Hepatocyte (in vitro differentiated cells): ENCODE results near the gene ZNF446. TPM values are rescaled to one million over a fixed set of nuclear protein-coding genes. Genes with fewer than 3 reads are reported as not detected.

Experiments
- DNase-seq: peaks from one replicate; pipeline ENCODE4 v3.0.0-alpha.2; 2016; ENCODE audit warnings: low spot score
- H2AFZ ChIP-seq: fragments of 200-600 bp; sonication (generic); 2 replicates; pipeline ENCODE4 v1.6.0; 2016; ENCODE audit warnings: antibody characterized with exemption, mild to moderate bottlenecking
- H3K27ac ChIP-seq: fragments of 200-600 bp; sonication (generic); 2 replicates; pipeline ENCODE4 v1.5.1; 2016; ENCODE audit warnings: mild to moderate bottlenecking
- H3K27me3 ChIP-seq: fragments of 200-600 bp; sonication (generic); 2 replicates; pipeline ENCODE4 v1.6.1; 2016
- H3K36me3 ChIP-seq: fragments of 200-600 bp; sonication (generic); replicated peaks from 2 replicates; pipeline ENCODE4 v1.5.1; 2016; ENCODE audit warnings: low read depth; ENCODE audit not compliant: insufficient read depth
- H3K4me1 ChIP-seq: fragments of 200-600 bp; sonication (generic); 2 replicates; pipeline ENCODE4 v1.5.1; 2016; ENCODE audit warnings: mild to moderate bottlenecking, moderate library complexity; ENCODE audit not compliant: insufficient read depth
- H3K4me2 ChIP-seq: fragments of 200-600 bp; sonication (generic); 2 replicates; pipeline ENCODE4 v1.6.0; 2016
- H3K4me3 ChIP-seq: fragments of 200-600 bp; sonication (generic); 2 replicates; pipeline ENCODE4 v1.5.1; 2016; ENCODE audit warnings: mild to moderate bottlenecking
- H3K79me2 ChIP-seq: fragments of 200-600 bp; sonication (generic); 2 replicates; pipeline ENCODE4 v1.6.0; 2017; ENCODE audit warnings: mild to moderate bottlenecking
- H3K9me2 ChIP-seq: fragments of 200-600 bp; sonication (generic); replicated peaks from 2 replicates; pipeline ENCODE4 v1.6.0; 2017; ENCODE audit warnings: mild to moderate bottlenecking; ENCODE audit not compliant: insufficient read depth
- H3K9me3 ChIP-seq: fragments of 200-600 bp; sonication (generic); 2 replicates; pipeline ENCODE4 v1.5.1; 2016; ENCODE audit warnings: low read depth, mild to moderate bottlenecking
- H4K20me1 ChIP-seq: fragments of 200-600 bp; sonication (generic); 2 replicates; pipeline ENCODE4 v1.6.0; 2016; ENCODE audit warnings: mild to moderate bottlenecking; ENCODE audit not compliant: insufficient read depth, poor library complexity, severe bottlenecking
- EZH2 ChIP-seq: fragments of 200-600 bp; sonication (generic); IDR thresholded peaks from 2 replicates; pipeline ENCODE4 v1.6.1; 2016; ENCODE audit warnings: antibody characterized with exemption, mild to moderate bottlenecking, borderline replicate concordance
- EZH2phosphoT487 ChIP-seq: fragments of 200-600 bp; sonication (generic); IDR thresholded peaks from one replicate; pipeline ENCODE4 v1.6.1; 2018; ENCODE audit warnings: antibody characterized with exemption, mild to moderate bottlenecking, low read depth, moderate library complexity; ENCODE audit not compliant: unreplicated experiment, severe bottlenecking
- WGBS: methylation state at CpG from one replicate; pipeline ENCODE4 v1.1.6; 2016; ENCODE audit warnings: low lambda C conversion rate; ENCODE audit errors: missing lambda C conversion rate; 5-methylcytosine and 5-hydroxymethylcytosine counted together
- polyA plus RNA-seq: library from polyadenylated mRNA; unstranded; fragments of >200 nt; fragmentation: Nextera tagmentation; extraction: Ambion mirVana; gene quantifications from 2 replicates; pipeline ENCODE4 v1.2.1, GENCODE V29; 2016
- total RNA-seq: library from RNA; depleted of rRNA; stranded (reverse); fragments of >200 nt; gene quantifications from 2 replicates; pipeline ENCODE4 v1.2.3, GENCODE V29; 2014
- TF ChIP-seq, protein P1 (sequence below): fragments of 200-600 bp; sonication (generic); IDR thresholded peaks from 2 replicates; pipeline ENCODE4 v1.5.1; 2016; ENCODE audit warnings: antibody characterized with exemption, mild to moderate bottlenecking; ENCODE audit not compliant: poor library complexity

The ZNF446 gene
- total and polyA plus RNA-seq, 2 experiments from 2014 or later: 13.8 to 20.5 TPM

DNA sequence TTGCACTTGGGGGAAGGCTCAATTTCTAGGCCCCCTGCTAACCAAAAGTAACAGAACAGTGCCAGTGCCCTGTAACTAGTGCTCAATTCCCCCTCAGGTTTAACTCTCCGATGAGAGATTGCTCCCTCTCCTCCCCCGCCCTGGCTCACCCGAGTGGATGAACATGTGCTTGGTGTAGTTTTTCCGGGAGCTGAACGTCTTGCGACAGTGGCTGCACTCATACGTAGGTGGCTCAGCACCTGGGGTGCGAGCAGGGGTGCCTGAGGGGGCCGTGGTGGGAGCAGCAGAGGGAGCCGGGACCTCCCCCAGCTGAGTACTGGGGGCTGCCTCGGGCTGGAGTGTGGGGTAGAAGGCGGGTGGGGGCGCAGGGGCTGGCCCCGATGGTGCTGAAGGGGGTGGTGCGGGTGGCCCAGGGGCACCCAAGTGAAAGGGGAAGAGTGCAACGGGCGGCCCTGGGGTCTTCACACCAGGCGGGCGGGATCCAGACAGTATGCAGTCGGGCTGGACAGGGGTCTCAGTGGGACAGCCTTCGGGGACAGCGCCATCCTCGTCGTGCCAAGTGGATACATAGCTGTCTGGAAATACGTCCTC is 40.2 kb downstream of the ZNF446 start:
- peaks cover 30% of the 10 kb centered on the region for H3K4me1 ChIP-seq
- DNase-seq: no peak
- peaks cover 5% of the 10 kb centered on the region for H4K20me1 ChIP-seq
- 94% methylated on average over 19 of the region's 25 CpGs for WGBS
- no peaks in the 10 kb centered on the region for H3K27me3 ChIP-seq
- no peak overlapping the region for H3K27ac ChIP-seq
- no peak overlapping the region for H3K4me3 ChIP-seq
- TF ChIP-seq, protein P1, sequence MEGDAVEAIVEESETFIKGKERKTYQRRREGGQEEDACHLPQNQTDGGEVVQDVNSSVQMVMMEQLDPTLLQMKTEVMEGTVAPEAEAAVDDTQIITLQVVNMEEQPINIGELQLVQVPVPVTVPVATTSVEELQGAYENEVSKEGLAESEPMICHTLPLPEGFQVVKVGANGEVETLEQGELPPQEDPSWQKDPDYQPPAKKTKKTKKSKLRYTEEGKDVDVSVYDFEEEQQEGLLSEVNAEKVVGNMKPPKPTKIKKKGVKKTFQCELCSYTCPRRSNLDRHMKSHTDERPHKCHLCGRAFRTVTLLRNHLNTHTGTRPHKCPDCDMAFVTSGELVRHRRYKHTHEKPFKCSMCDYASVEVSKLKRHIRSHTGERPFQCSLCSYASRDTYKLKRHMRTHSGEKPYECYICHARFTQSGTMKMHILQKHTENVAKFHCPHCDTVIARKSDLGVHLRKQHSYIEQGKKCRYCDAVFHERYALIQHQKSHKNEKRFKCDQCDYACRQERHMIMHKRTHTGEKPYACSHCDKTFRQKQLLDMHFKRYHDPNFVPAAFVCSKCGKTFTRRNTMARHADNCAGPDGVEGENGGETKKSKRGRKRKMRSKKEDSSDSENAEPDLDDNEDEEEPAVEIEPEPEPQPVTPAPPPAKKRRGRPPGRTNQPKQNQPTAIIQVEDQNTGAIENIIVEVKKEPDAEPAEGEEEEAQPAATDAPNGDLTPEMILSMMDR: no peak
- no peak for TF ChIP-seq EZH2phosphoT487
- TF ChIP-seq EZH2: no peak
- no peaks in the 10 kb centered on the region for H3K9me2 ChIP-seq
- no peak overlapping the region for H3K4me2 ChIP-seq
- H3K36me3 ChIP-seq: no peaks in the 10 kb centered on the region
- no peak overlapping the region for H2AFZ ChIP-seq
- peaks cover 48% of the 10 kb centered on the region for H3K79me2 ChIP-seq
- H3K9me3 ChIP-seq: no peaks in the 10 kb centered on the region

DNA sequence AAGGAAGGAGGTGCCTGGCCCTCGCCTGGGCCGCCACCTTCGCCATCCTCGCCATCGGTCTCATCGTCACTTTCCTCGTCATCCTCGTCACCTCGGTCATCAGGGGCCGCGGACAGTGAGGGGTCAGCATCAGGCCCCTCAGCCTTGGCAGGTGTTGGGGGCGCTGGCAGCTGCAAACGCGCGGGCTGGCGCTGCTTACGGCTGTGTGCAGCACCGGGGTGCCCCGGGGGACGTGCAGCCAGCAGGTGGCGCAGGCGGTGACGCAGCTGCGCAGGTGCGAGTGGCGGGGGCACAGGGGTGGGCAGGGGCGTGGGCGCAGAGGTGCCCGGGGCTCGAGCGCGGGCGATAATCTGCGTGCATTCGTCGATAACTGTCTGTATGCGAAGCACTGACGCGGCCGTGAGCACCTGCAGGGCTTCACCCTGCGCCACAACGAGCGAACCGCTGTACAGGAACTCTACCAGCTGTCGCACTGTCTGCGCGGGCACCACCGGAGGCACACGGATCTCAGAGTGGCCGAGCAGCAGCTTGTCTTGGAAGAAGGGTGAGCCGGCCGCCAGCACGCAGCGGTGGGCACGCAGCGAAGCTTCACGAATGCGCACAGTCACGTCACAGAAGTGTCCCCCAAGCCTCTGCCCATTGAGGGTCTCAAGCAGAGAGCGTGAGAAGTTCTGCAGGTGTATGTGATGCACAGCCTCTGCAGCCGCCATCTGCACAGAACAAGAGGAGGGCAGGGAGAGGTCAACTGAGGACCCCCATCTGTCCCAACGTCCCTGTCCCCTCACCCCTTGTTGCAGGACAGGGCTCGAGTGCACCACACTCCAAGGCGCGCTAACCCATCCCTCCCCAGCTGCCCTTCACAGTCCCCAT is 41.0 kb downstream of the ZNF446 start:
- 97% methylated on average over 62 of the region's 65 CpGs for WGBS
- Histone ChIP-seq H3K27ac (no peak overlapping the region), H4K20me1 (peaks cover 5% of the 10 kb centered on the region), H3K9me3 (no peaks in the 10 kb centered on the region), H3K36me3 (no peaks in the 10 kb centered on the region), H3K4me2 (peak overlapping the region; percentile 99), H3K79me2 (peaks cover 48% of the 10 kb centered on the region), H3K9me2 (no peaks in the 10 kb centered on the region), H3K4me3 (no peak overlapping the region), H3K4me1 (peaks cover 30% of the 10 kb centered on the region), H3K27me3 (no peaks in the 10 kb centered on the region), H2AFZ (no peak overlapping the region)
- TF ChIP-seq EZH2phosphoT487: no peak
- TF ChIP-seq EZH2: no peak
- TF ChIP-seq, protein P1: no peak
- DNase-seq: no peak

DNA sequence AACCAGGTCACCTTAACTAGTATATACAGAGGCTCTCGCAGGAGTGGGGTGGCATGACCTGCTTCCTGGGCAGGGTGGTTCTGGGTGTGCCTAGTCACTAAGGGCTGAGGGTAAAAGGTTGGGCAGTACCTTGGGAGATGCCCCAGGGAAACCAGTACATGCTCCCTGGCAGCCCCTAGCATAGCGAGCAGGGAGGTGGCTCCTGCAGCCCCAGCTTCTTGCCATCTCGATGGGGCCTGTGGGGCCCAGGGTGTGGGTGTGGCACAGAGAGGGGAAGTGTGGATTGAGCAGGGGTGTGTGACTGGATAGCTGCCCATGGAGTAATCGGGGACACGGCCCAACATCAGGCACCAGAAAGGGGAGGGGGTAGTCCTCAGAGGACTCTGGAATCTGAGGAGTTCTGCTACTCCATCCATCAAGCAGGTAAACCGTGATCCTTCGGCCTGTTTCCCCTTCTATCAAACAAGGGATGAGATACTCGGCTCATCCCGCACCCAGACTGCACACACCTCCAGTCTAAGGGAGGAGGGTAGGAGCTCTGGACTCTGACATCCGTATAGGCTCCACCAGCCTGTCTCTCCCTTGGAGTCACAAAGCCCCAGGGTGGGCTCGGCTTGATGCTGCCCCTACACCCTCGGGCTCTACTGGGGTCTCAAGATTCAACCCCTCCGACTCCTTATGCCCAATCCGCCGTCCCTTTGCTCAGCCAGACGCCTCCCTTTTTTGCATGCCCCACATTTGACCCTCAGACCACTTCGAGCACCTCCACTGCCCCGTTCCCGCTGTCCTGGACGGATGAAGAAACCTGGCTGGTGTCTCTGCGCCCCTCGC is 42.3 kb downstream of the ZNF446 start:
- Histone ChIP-seq H2AFZ (peak overlapping the region; percentile 93), H3K9me3 (no peaks in the 10 kb centered on the region), H3K27ac (peak overlapping the region; percentile 99), H3K4me2 (peak overlapping the region; percentile 99), H3K79me2 (peaks cover 48% of the 10 kb centered on the region), H4K20me1 (peaks cover 5% of the 10 kb centered on the region), H3K4me1 (peaks cover 30% of the 10 kb centered on the region), H3K4me3 (peak overlapping the region; percentile 90), H3K36me3 (no peaks in the 10 kb centered on the region), H3K27me3 (no peaks in the 10 kb centered on the region), H3K9me2 (no peaks in the 10 kb centered on the region)
- DNase-seq: no peak
- TF ChIP-seq, protein P1: no peak
- no peak for TF ChIP-seq EZH2phosphoT487
- WGBS: 26% methylated on average over 22 of the region's 22 CpGs
